GM12878 (cell line): ENCODE results near the gene IGFBP2. TPM values are rescaled to one million over a fixed set of nuclear protein-coding genes. Genes with fewer than 3 reads are reported as not detected.

Experiments used
- ATAC-seq: fragments of 200-7000 bp; cut with Tn5 transposase; 3 replicates; pipeline ENCODE4 v1.9.1; 2020; ENCODE audit warnings: mild to moderate bottlenecking, moderate library complexity
- BruUV-seq: library from RNA; stranded (reverse); fragments of 400-500 nt; replicated peaks from 2 replicates; lab custom pipeline; 2021; lab: Mats Ljungman, UMichigan
- CTCF ChIA-PET: fragments of 300-600 bp; sonication (Branson Sonifier 250); formaldehyde crosslinking; extraction: SDS; loops from one replicate; lab custom pipeline; 2021; ENCODE audit warnings: inconsistent platforms; lab: Yijun Ruan, JAX
- POLR2A ChIA-PET: fragments of 350-600 bp; formaldehyde crosslinking; extraction: SDS; loops from one replicate; lab custom pipeline; 2021; ENCODE audit warnings: inconsistent platforms; lab: Charles Lee
- RAD21 ChIA-PET: fragments of 300-600 bp; sonication (Branson Sonifier 250); formaldehyde crosslinking; loops from one replicate; lab custom pipeline; 2023; ENCODE audit warnings: antibody characterized with exemption; ENCODE audit not compliant: unreplicated experiment; lab: Charles Lee
- SMC1A ChIA-PET: fragments of 300-600 bp; sonication (Branson Sonifier 250); formaldehyde crosslinking; loops from one replicate; lab custom pipeline; 2023; ENCODE audit not compliant: unreplicated experiment, uncharacterized antibody; lab: Charles Lee
- DNase-seq: peaks from one replicate; pipeline ENCODE4 v3.0.0-alpha.2; 2011; ENCODE audit warnings: low read depth, low spot score
- FAIRE-seq: peaks from 3 replicates; lab custom pipeline; 2011; peaks lifted over from hg19 to GRCh38; lab: Jason Lieb, UNC
- H2AFZ ChIP-seq: 2 replicates; pipeline ENCODE4 v1.6.0; 2011; ENCODE audit warnings: low read depth, low read length, control low read depth; ENCODE audit not compliant: control insufficient read depth
- H3K27ac ChIP-seq: 2 replicates; pipeline ENCODE4 v1.5.1; 2011; ENCODE audit warnings: control low read depth; ENCODE audit not compliant: control insufficient read depth, insufficient read depth
- H3K27me3 ChIP-seq, 2 experiments: replicated peaks in 1 of 2; 2 replicates each; pipeline versions ENCODE4 v1.6.0 to v1.6.1; 2011; ENCODE audit warnings: low read length in 1 of 2; ENCODE audit not compliant: control insufficient read depth in 2 of 2, insufficient read depth in 2 of 2
- H3K36me3 ChIP-seq, 2 experiments: 2 replicates each; pipeline ENCODE4 v1.5.1; 2011; ENCODE audit warnings: low read length in 1 of 2; ENCODE audit not compliant: control insufficient read depth in 2 of 2, insufficient read depth in 2 of 2
- H3K4me1 ChIP-seq: 2 replicates; pipeline ENCODE4 v1.6.1; 2011; ENCODE audit warnings: mild to moderate bottlenecking, low read length, moderate library complexity, mixed read lengths; ENCODE audit not compliant: control insufficient read depth, insufficient read depth
- H3K4me2 ChIP-seq: 2 replicates; pipeline ENCODE4 v1.6.0; 2011; ENCODE audit warnings: control low read depth; ENCODE audit not compliant: control insufficient read depth, insufficient read depth
- H3K4me3 ChIP-seq: fragments of 200-600 bp; sonication (generic); 2 replicates; pipeline ENCODE4 v1.5.1; 2016
- H3K79me2 ChIP-seq: 2 replicates; pipeline ENCODE4 v1.6.0; 2011; ENCODE audit warnings: low read length; ENCODE audit not compliant: control insufficient read depth, insufficient read depth
- H3K9ac ChIP-seq: 2 replicates; pipeline ENCODE4 v1.8.0; 2011; ENCODE audit warnings: low read length, control low read depth, mixed read lengths; ENCODE audit not compliant: control insufficient read depth, insufficient read depth
- H3K9me3 ChIP-seq: replicated peaks from 3 replicates; pipeline ENCODE4 v1.5.1; 2011; ENCODE audit warnings: mild to moderate bottlenecking, low read length; ENCODE audit not compliant: control insufficient read depth, insufficient read depth
- H4K20me1 ChIP-seq: 2 replicates; pipeline ENCODE4 v1.6.0; 2011; ENCODE audit not compliant: control insufficient read depth, insufficient read depth
- ATF2 ChIP-seq: IDR thresholded peaks from 2 replicates; pipeline ENCODE4 v1.6.1; 2012; ENCODE audit warnings: low read length, inconsistent platforms
- BMI1 ChIP-seq: fragments of 450-650 bp; IDR thresholded peaks from 2 replicates; pipeline ENCODE4 v1.6.1; 2016; ENCODE audit warnings: mild to moderate bottlenecking, moderate library complexity, borderline replicate concordance
- E2F4 ChIP-seq: IDR thresholded peaks from 2 replicates; pipeline ENCODE4 v1.6.1; 2012; ENCODE audit warnings: low read depth, low read length, improper control_type of control experiment
- ETV6 ChIP-seq, 2 experiments: fragments of 450-650 bp in 1 of 2; IDR thresholded peaks in 1 of 2; conservative IDR thresholded peaks in 1 of 2; 2 replicates each; pipeline ENCODE4 v1.6.1; 2014; ENCODE audit warnings: antibody characterized with exemption in 1 of 2, borderline replicate concordance in 1 of 2, low read depth in 1 of 2, mild to moderate bottlenecking in 1 of 2, moderate library complexity in 1 of 2
- HDAC6 ChIP-seq: fragments of 200-600 bp; sonication (generic); IDR thresholded peaks from one replicate; pipeline ENCODE4 v1.8.0; 2017; ENCODE audit warnings: antibody characterized with exemption; ENCODE audit not compliant: unreplicated experiment
- KAT2A ChIP-seq: conservative IDR thresholded peaks from 2 replicates; pipeline ENCODE4 v1.6.1; 2011; ENCODE audit warnings: low read depth, low read length; ENCODE audit not compliant: control insufficient read depth
- MTA2 ChIP-seq: fragments of 450-650 bp; IDR thresholded peaks from 2 replicates; pipeline ENCODE4 v1.6.1; 2016; ENCODE audit warnings: low read depth, mild to moderate bottlenecking, moderate library complexity
- NFXL1 ChIP-seq: fragments of 450-650 bp; IDR thresholded peaks from 2 replicates; pipeline ENCODE4 v1.6.1; 2017; ENCODE audit warnings: antibody characterized with exemption, mild to moderate bottlenecking, borderline replicate concordance
- NR2C1 ChIP-seq: fragments of 450-650 bp; IDR thresholded peaks from 2 replicates; pipeline ENCODE4 v1.6.1; 2017; ENCODE audit warnings: antibody characterized with exemption, mild to moderate bottlenecking, moderate library complexity
- POLR2AphosphoS2 ChIP-seq: IDR thresholded peaks from 2 replicates; pipeline ENCODE4 v1.6.1; 2011; ENCODE audit warnings: low read depth, mild to moderate bottlenecking, low read length, improper control_type of control experiment, moderate library complexity
- RB1 ChIP-seq: fragments of 450-650 bp; formaldehyde crosslinking; IDR thresholded peaks from 2 replicates; pipeline ENCODE4 v1.6.1; 2017; ENCODE audit warnings: mild to moderate bottlenecking, borderline replicate concordance
- SREBF1 ChIP-seq: IDR thresholded peaks from 2 replicates; pipeline ENCODE4 v1.6.1; 2012; ENCODE audit warnings: mild to moderate bottlenecking, low read length
- TAF1 ChIP-seq: IDR thresholded peaks from 2 replicates; pipeline ENCODE4 v1.6.1; 2011; ENCODE audit warnings: mild to moderate bottlenecking, low read depth, low read length, borderline replicate concordance
- TARDBP ChIP-seq: IDR thresholded peaks from 2 replicates; pipeline ENCODE4 v1.6.1; 2016; ENCODE audit warnings: borderline replicate concordance
- TBL1XR1 ChIP-seq: IDR thresholded peaks from 2 replicates; pipeline ENCODE4 v1.6.1; 2012; ENCODE audit warnings: low read depth, low read length, improper control_type of control experiment
- ZNF207 ChIP-seq: fragments of 450-650 bp; IDR thresholded peaks from 2 replicates; pipeline ENCODE4 v1.6.1; 2014; ENCODE audit warnings: antibody characterized with exemption, mild to moderate bottlenecking, borderline replicate concordance
- WGBS: methylation state at CpG from one replicate; pipeline ENCODE4 v1.1.6; 2016; ENCODE audit warnings: low lambda C conversion rate; ENCODE audit not compliant: insufficient replicate concordance, insufficient coverage; ENCODE audit errors: missing lambda C conversion rate; 5-methylcytosine and 5-hydroxymethylcytosine counted together
- in situ Hi-C: fragments of 300-500 bp; cut with MboI; formaldehyde crosslinking; loops from 9 replicates; pipeline ENCODE4 v1.14.3; 2018; ENCODE audit warnings: mixed read lengths
- intact Hi-C: fragments of 100-400 bp; cut with micrococcal nuclease; formaldehyde crosslinking; loops from one replicate; pipeline ENCODE4 v1.14.2; 2022; ENCODE audit not compliant: unreplicated experiment
- polyA plus RNA-seq, 11 experiments: library from polyadenylated mRNA; depleted of rRNA in 4 of 11; unstranded in 6 of 11; stranded (reverse) in 5 of 11; fragments of >200 nt; fragmentation: Nextera tagmentation in 4 of 11; fragmentation: Illumina TruSeq in 1 of 11; extraction: Ambion mirVana in 4 of 11; extraction: Trizol in 1 of 11; gene quantifications; 1 replicate in 1 of 11; 2 replicates in 10 of 11; pipeline versions ENCODE4 v1.2.1 to v1.2.3, GENCODE V29; 2011 to 2016; ENCODE audit warnings: inconsistent platforms in 2 of 11, missing spikeins in 2 of 11, low read depth in 1 of 11
- total RNA-seq, 4 experiments: library from RNA; depleted of rRNA in 3 of 4; stranded (reverse); fragments of >200 nt in 3 of 4; fragmentation: Illumina TruSeq in 1 of 4; extraction: Trizol in 1 of 4; gene quantifications; 2 replicates each; pipeline versions ENCODE4 v1.2.1 to v1.2.3, GENCODE V29; 2013 to 2021
- TF ChIP-seq, protein P1 (sequence below), 3 experiments: IDR thresholded peaks in 2 of 3; conservative IDR thresholded peaks in 1 of 3; 2 replicates each; pipeline ENCODE4 v1.5.1; 2011; ENCODE audit warnings: low read depth in 3 of 3, low read length in 3 of 3, mild to moderate bottlenecking in 3 of 3, control low read depth in 2 of 3, moderate library complexity in 2 of 3, inconsistent platforms in 1 of 3, mixed read lengths in 1 of 3; ENCODE audit not compliant: control insufficient read depth in 2 of 3, insufficient read depth in 1 of 3; ENCODE audit errors: extremely low read depth in 1 of 3

IGFBP2 gene
- total and polyA plus RNA-seq, 10 of the 15 experiments (the other 5 are each of a cell fraction or from before 2014, with no cell fraction given), result 0.11 to 1.5 (median 0.38) TPM; not detected in 5

GRCh38 chr2:216702756-216703155 lies 69.5 kb downstream of the IGFBP2 start (continued):
- TF ChIP-seq ATF2 (no peak), ZNF207 (no peak), NR2C1 (no peak)

GRCh38 chr2:216710551-216711301 lies 77.5 kb downstream of the IGFBP2 start:
- POLR2A ChIA-PET, result no interaction called here
- in situ Hi-C loops, result no loop called here

More at GRCh38 chr2:216710551-216711301, 77.5 kb downstream of the IGFBP2 start:
- Histone ChIP-seq H3K4me3 (no peak overlapping the region), H3K9ac (no peak overlapping the region), H4K20me1 (no peaks in the 10 kb centered on the region), H3K27me3 (peaks cover 2 to 5% of the 10 kb centered on the region in 2 experiments; a peak in 3 of 4 replicates), H3K79me2 (no peaks in the 10 kb centered on the region), H3K4me2 (no peak overlapping the region), H3K27ac (no peak overlapping the region), H3K4me1 (no peaks in the 10 kb centered on the region)
- DNase-seq, result no peak
- intact Hi-C loops, result no loop called here
- SMC1A ChIA-PET, result no interaction called here
- TF ChIP-seq TBL1XR1 (no peak), NFXL1 (no peak), HDAC6 (no peak), KAT2A (no peak), TARDBP (no peak), TAF1 (no peak), ETV6 (conservative IDR thresholded peaks at IDR 0.05 in 1 of 2, IDR thresholded peaks at IDR 0.05 in 1 of 2; ENCODE audit: borderline replicate concordance in 1 of 2, low read depth in 1 of 2) (no peak), BMI1 (no peak), RB1 (no peak), SREBF1 (no peak), POLR2AphosphoS2 (no peak), E2F4 (no peak), MTA2 (no peak)
- TF ChIP-seq, protein P1, sequence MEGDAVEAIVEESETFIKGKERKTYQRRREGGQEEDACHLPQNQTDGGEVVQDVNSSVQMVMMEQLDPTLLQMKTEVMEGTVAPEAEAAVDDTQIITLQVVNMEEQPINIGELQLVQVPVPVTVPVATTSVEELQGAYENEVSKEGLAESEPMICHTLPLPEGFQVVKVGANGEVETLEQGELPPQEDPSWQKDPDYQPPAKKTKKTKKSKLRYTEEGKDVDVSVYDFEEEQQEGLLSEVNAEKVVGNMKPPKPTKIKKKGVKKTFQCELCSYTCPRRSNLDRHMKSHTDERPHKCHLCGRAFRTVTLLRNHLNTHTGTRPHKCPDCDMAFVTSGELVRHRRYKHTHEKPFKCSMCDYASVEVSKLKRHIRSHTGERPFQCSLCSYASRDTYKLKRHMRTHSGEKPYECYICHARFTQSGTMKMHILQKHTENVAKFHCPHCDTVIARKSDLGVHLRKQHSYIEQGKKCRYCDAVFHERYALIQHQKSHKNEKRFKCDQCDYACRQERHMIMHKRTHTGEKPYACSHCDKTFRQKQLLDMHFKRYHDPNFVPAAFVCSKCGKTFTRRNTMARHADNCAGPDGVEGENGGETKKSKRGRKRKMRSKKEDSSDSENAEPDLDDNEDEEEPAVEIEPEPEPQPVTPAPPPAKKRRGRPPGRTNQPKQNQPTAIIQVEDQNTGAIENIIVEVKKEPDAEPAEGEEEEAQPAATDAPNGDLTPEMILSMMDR (IDR thresholded peaks at IDR 0.05 in 2 of 3, conservative IDR thresholded peaks at IDR 0.05 in 1 of 3; ENCODE audit: control insufficient read depth in 2 of 3, extremely low read depth in 1 of 3, insufficient read depth in 1 of 3, low read depth in 3 of 3, low read length in 3 of 3), result no peak
- TF ChIP-seq, all 136 proteins: peak for 0
- Histone ChIP-seq H3K9me3 (no peaks in the 10 kb centered on the region; the same call in 2 of the 3 replicates), H2AFZ (no peak overlapping the region), H3K36me3 (no peaks in the 10 kb centered on the region)
- BruUV-seq, result no TSS peak
- 32% methylated on average over 11 of the region's 11 CpGs for WGBS
- ChIA-PET CTCF (interaction anchor here (0.6 kb wide), 1 partner anchor 294 kb away, joined by 3 read pairs; no protein-coding TSS in a partner anchor), RAD21 (no interaction called here)
- ATAC-seq, result no peak
- no peak for FAIRE-seq
